Thyroid gland (tissue), 4 donors: ENCODE results near the gene VWDE. TPM values are rescaled to one million over a fixed set of nuclear protein-coding genes. Genes with fewer than 3 reads are reported as not detected.

Source experiments
- DNase-seq, 2 donors: peaks; one replicate each; pipeline ENCODE4 v3.0.0-alpha.2; 2019
- H3K27ac ChIP-seq, 3 donors: fragments of 200-600 bp; sonication (generic); 1 replicate in 2 of 3; 2 replicates in 1 of 3; pipeline ENCODE4 v1.5.1; 2016 to 2019; ENCODE audit warnings: mild to moderate bottlenecking in 1 of 3, moderate library complexity in 1 of 3
- H3K27me3 ChIP-seq: fragments of 200-600 bp; sonication (generic); one replicate; pipeline ENCODE4 v1.5.1; 2019
- H3K36me3 ChIP-seq, 2 donors: fragments of 200-600 bp; sonication (generic); one replicate each; pipeline ENCODE4 v1.5.1; 2016 to 2019
- H3K4me1 ChIP-seq, 2 donors: fragments of 200-600 bp; sonication (generic); one replicate each; pipeline ENCODE4 v1.5.1; 2017 to 2019
- H3K4me3 ChIP-seq, 3 donors: fragments of 200-600 bp; sonication (generic); replicated peaks in 1 of 3; 1 replicate in 2 of 3; 2 replicates in 1 of 3; pipeline ENCODE4 v1.5.1; 2016; ENCODE audit warnings: mild to moderate bottlenecking in 1 of 3
- H3K9me3 ChIP-seq: fragments of 200-600 bp; sonication (generic); one replicate; pipeline ENCODE4 v1.5.1; 2017
- CTCF ChIP-seq, 6 experiments: fragments of 200-600 bp in 3 of 6; fragments of 450-650 bp in 3 of 6; sonication (generic) in 3 of 6; IDR thresholded peaks; one replicate each; pipeline ENCODE4 v1.5.1; 2016 to 2019; ENCODE audit warnings: antibody characterized with exemption in 6 of 6, mild to moderate bottlenecking in 2 of 6, inconsistent platforms in 1 of 6, moderate library complexity in 1 of 6
- POLR2A ChIP-seq, 2 donors: fragments of 450-650 bp; IDR thresholded peaks; one replicate each; pipeline ENCODE4 v1.6.1; 2017; ENCODE audit warnings: antibody characterized with exemption in 2 of 2, mild to moderate bottlenecking in 2 of 2, moderate library complexity in 1 of 2
- WGBS, 2 donors: methylation state at CpG; one replicate each; pipeline ENCODE4 v1.1.5; 2017; 5-methylcytosine and 5-hydroxymethylcytosine counted together
- intact Hi-C: fragments of 100-400 bp; cut with DNase I; formaldehyde crosslinking; loops from one replicate; pipeline ENCODE4 v1.15.1; 2023
- total RNA-seq, 4 donors: library from RNA; depleted of rRNA; stranded (reverse); fragments of >200 nt; gene quantifications; one replicate each; pipeline ENCODE4 v1.2.3, GENCODE V29; 2016

VWDE gene
- total RNA-seq, 4 donors from 2014 or later: 2.7 to 15.1 (median 9.7) TPM

- Histone ChIP-seq H3K36me3 (no peaks in the 10 kb centered on the region), H3K4me3 (no peak overlapping the region), H3K9me3 (no peaks in the 10 kb centered on the region), H3K4me1 (no peaks in the 10 kb centered on the region), H3K27me3 (no peaks in the 10 kb centered on the region), H3K27ac (no peak overlapping the region)
- WGBS, 2 donors: 60 to 67% methylated on average over 12 of the region's 12 CpGs
- no peak for TF ChIP-seq POLR2A (IDR thresholded peaks at IDR 0.05)
- no peak for TF ChIP-seq CTCF (IDR thresholded peaks at IDR 0.05)
- no peak for DNase-seq
- intact Hi-C loops: no loop called here
Observed at GRCh38 chr7:12423997-12424745, 20.5 kb upstream of the VWDE start.

- no peak for DNase-seq
- Histone ChIP-seq H3K4me3 (no peak overlapping the region), H3K4me1 (no peaks in the 10 kb centered on the region), H3K36me3 (no peaks in the 10 kb centered on the region), H3K27me3 (no peaks in the 10 kb centered on the region), H3K27ac (no peak overlapping the region), H3K9me3 (no peaks in the 10 kb centered on the region)
- TF ChIP-seq CTCF (IDR thresholded peaks at IDR 0.05) (no peak), POLR2A (IDR thresholded peaks at IDR 0.05) (no peak)
- 67 to 78% methylated on average over 8 of the region's 8 CpGs for WGBS, 2 donors
- intact Hi-C loops: no loop called here
Observed at GRCh38 chr7:12423355-12423996, 19.8 kb upstream of the VWDE start.

GRCh38 chr7:12422554-12423320 lies 19.1 kb upstream of the VWDE start:
- Histone ChIP-seq H3K4me1 (no peaks in the 10 kb centered on the region), H3K27me3 (no peaks in the 10 kb centered on the region), H3K36me3 (no peaks in the 10 kb centered on the region), H3K27ac (no peak overlapping the region), H3K4me3 (no peak overlapping the region), H3K9me3 (no peaks in the 10 kb centered on the region)
- intact Hi-C loops: no loop called here
- WGBS, 2 donors: 64 to 74% methylated on average over 4 of the region's 4 CpGs
- DNase-seq: no peak
- TF ChIP-seq POLR2A (IDR thresholded peaks at IDR 0.05): no peak
- no peak for TF ChIP-seq CTCF (IDR thresholded peaks at IDR 0.05)

- intact Hi-C loops: no loop called here
- no peaks in the 10 kb centered on the region for H3K9me3 ChIP-seq
- no peaks in the 10 kb centered on the region for H3K36me3 ChIP-seq
- H3K4me1 ChIP-seq: no peaks in the 10 kb centered on the region
- H3K27ac ChIP-seq: no peak overlapping the region
- no peak for TF ChIP-seq CTCF (IDR thresholded peaks at IDR 0.05)
- TF ChIP-seq POLR2A (IDR thresholded peaks at IDR 0.05): no peak
- H3K4me3 ChIP-seq: no peak overlapping the region
- H3K27me3 ChIP-seq: no peaks in the 10 kb centered on the region
- no peak for DNase-seq
Observed at GRCh38 chr7:12418452-12418851, 14.8 kb upstream of the VWDE start.

- H3K27me3 ChIP-seq: no peaks in the 10 kb centered on the region
- no peak for DNase-seq
- intact Hi-C loops: no loop called here
- no peaks in the 10 kb centered on the region for H3K9me3 ChIP-seq
- no peak overlapping the region for H3K4me3 ChIP-seq
- no peaks in the 10 kb centered on the region for H3K4me1 ChIP-seq
- no peak overlapping the region for H3K27ac ChIP-seq
- no peaks in the 10 kb centered on the region for H3K36me3 ChIP-seq
- TF ChIP-seq CTCF (IDR thresholded peaks at IDR 0.05): no peak
Observed at GRCh38 chr7:12415072-12415471, 11.4 kb upstream of the VWDE start.
